ENCODE measurements around the gene NIP7. TPM values are rescaled to one million over a fixed set of nuclear protein-coding genes. Genes with fewer than 3 reads are reported as not detected.

NIP7 gene
- total and polyA plus RNA-seq, 2 experiments from 2014 or later = 30.4 to 47.4 TPM

DNA sequence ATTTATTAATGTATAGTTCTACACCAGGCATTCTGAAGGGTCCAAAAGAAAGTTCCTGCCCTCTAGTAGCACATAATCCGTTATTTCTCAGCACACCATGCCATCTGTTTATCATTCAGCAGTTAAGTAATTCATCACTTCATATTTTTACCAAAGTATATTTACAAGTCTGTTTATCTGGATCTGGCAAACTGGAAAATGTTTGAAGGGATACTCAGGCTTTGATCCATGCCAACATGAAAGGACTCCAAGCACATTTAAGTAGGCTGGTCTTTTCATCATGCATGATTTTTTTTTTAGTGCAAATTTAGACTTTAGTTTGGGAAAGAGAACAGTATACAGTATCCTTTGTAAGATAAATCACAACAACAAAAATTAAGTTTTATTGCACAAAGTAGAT lies 32.5 kb upstream of the NIP7 start (continued):
- TF ChIP-seq, protein P1, sequence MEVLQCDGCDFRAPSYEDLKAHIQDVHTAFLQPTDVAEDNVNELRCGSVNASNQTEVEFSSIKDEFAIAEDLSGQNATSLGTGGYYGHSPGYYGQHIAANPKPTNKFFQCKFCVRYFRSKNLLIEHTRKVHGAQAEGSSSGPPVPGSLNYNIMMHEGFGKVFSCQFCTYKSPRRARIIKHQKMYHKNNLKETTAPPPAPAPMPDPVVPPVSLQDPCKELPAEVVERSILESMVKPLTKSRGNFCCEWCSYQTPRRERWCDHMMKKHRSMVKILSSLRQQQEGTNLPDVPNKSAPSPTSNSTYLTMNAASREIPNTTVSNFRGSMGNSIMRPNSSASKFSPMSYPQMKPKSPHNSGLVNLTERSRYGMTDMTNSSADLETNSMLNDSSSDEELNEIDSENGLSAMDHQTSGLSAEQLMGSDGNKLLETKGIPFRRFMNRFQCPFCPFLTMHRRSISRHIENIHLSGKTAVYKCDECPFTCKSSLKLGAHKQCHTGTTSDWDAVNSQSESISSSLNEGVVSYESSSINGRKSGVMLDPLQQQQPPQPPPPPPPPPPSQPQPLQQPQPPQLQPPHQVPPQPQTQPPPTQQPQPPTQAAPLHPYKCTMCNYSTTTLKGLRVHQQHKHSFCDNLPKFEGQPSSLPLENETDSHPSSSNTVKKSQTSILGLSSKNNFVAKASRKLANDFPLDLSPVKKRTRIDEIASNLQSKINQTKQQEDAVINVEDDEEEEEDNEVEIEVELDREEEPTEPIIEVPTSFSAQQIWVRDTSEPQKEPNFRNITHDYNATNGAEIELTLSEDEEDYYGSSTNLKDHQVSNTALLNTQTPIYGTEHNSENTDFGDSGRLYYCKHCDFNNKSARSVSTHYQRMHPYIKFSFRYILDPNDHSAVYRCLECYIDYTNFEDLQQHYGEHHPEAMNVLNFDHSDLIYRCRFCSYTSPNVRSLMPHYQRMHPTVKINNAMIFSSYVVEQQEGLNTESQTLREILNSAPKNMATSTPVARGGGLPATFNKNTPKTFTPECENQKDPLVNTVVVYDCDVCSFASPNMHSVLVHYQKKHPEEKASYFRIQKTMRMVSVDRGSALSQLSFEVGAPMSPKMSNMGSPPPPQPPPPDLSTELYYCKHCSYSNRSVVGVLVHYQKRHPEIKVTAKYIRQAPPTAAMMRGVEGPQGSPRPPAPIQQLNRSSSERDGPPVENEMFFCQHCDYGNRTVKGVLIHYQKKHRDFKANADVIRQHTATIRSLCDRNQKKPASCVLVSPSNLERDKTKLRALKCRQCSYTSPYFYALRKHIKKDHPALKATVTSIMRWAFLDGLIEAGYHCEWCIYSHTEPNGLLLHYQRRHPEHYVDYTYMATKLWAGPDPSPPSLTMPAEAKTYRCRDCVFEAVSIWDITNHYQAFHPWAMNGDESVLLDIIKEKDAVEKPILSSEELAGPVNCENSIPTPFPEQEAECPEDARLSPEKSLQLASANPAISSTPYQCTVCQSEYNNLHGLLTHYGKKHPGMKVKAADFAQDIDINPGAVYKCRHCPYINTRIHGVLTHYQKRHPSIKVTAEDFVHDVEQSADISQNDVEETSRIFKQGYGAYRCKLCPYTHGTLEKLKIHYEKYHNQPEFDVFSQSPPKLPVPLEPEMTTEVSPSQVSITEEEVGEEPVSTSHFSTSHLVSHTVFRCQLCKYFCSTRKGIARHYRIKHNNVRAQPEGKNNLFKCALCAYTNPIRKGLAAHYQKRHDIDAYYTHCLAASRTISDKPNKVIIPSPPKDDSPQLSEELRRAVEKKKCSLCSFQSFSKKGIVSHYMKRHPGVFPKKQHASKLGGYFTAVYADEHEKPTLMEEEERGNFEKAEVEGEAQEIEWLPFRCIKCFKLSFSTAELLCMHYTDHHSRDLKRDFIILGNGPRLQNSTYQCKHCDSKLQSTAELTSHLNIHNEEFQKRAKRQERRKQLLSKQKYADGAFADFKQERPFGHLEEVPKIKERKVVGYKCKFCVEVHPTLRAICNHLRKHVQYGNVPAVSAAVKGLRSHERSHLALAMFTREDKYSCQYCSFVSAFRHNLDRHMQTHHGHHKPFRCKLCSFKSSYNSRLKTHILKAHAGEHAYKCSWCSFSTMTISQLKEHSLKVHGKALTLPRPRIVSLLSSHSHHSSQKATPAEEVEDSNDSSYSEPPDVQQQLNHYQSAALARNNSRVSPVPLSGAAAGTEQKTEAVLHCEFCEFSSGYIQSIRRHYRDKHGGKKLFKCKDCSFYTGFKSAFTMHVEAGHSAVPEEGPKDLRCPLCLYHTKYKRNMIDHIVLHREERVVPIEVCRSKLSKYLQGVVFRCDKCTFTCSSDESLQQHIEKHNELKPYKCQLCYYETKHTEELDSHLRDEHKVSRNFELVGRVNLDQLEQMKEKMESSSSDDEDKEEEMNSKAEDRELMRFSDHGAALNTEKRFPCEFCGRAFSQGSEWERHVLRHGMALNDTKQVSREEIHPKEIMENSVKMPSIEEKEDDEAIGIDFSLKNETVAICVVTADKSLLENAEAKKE (CRISPR knock-in tag; IDR thresholded peaks at IDR 0.05) = no peak

DNA sequence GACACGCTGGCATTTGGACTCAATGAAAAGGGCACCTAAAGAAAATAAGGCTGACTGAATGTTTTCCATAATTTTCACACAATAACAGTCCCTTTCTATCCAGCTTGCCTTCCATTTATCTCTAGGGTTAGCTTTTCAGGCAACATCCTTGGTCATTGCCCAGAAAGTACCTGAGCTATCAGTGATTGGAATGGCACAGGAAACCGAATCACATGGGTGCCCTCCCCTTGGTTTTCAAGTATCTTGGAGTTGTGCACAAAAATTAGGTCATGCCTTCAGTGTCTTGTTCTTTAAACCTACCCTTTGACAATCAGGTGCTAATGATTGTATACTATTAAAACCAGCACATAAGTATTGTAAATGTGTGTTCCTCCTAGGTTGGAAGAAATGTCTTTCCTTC lies 31.7 kb upstream of the NIP7 start:
- H3F3A ChIP-seq (replicated peaks; ENCODE audit: low read depth) = peaks cover 5% of the 10 kb centered on the region; the same call in 1 of the 2 replicates
- H3K9me3 Mint-ChIP-seq = no peaks in the 10 kb centered on the region
- H3K4me2 ChIP-seq = no peak overlapping the region
- peaks cover 10% of the 10 kb centered on the region for H3K79me2 ChIP-seq (replicated peaks; ENCODE audit: insufficient read depth)
- H3K27ac Mint-ChIP-seq = no peak overlapping the region
- no peaks in the 10 kb centered on the region for H3K9me2 ChIP-seq (ENCODE audit: insufficient read depth)
- no peak overlapping the region for H2AFZ ChIP-seq
- no peak for ATAC-seq
- peaks cover 5% of the 10 kb centered on the region for H3K4me1 Mint-ChIP-seq
- H3K36me3 Mint-ChIP-seq (ENCODE audit: low read depth) = peaks cover 2% of the 10 kb centered on the region; the same call in 1 of the 3 replicates
- peaks cover 2% of the 10 kb centered on the region for H3K27me3 Mint-ChIP-seq (ENCODE audit: insufficient read depth, low read depth, poor library complexity)
- H3K36me3 ChIP-seq (ENCODE audit: insufficient read depth) = no peaks in the 10 kb centered on the region
- DNase-seq (ENCODE audit: low spot score) = no peak
- H4K20me1 ChIP-seq (replicated peaks; ENCODE audit: insufficient read depth) = peaks cover 6% of the 10 kb centered on the region; the same call in 1 of the 2 replicates
- no peaks in the 10 kb centered on the region for H3K27me3 ChIP-seq (ENCODE audit: insufficient read depth)
- H3K4me3 Mint-ChIP-seq = no peak overlapping the region
- H3K4me1 ChIP-seq (ENCODE audit: insufficient read depth) = peaks cover 8% of the 10 kb centered on the region; the same call in 1 of the 2 replicates
- no peak overlapping the region for H3K27ac ChIP-seq (ENCODE audit: low read depth)
- no peak overlapping the region for H3K4me3 ChIP-seq
- TF ChIP-seq, protein P2, sequence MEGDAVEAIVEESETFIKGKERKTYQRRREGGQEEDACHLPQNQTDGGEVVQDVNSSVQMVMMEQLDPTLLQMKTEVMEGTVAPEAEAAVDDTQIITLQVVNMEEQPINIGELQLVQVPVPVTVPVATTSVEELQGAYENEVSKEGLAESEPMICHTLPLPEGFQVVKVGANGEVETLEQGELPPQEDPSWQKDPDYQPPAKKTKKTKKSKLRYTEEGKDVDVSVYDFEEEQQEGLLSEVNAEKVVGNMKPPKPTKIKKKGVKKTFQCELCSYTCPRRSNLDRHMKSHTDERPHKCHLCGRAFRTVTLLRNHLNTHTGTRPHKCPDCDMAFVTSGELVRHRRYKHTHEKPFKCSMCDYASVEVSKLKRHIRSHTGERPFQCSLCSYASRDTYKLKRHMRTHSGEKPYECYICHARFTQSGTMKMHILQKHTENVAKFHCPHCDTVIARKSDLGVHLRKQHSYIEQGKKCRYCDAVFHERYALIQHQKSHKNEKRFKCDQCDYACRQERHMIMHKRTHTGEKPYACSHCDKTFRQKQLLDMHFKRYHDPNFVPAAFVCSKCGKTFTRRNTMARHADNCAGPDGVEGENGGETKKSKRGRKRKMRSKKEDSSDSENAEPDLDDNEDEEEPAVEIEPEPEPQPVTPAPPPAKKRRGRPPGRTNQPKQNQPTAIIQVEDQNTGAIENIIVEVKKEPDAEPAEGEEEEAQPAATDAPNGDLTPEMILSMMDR (conservative IDR thresholded peaks at IDR 0.05; ENCODE audit: low read depth in 2 of 2) = no peak
- TF ChIP-seq CREB1 (CRISPR knock-in tag; IDR thresholded peaks at IDR 0.05; ENCODE audit: low read depth) (no peak), NANOG (IDR thresholded peaks at IDR 0.05; ENCODE audit: borderline replicate concordance) (no peak), ZNF331 (CRISPR knock-in tag; IDR thresholded peaks at IDR 0.05; ENCODE audit: low read depth) (no peak), EZH2phosphoT487 (IDR thresholded peaks at IDR 0.05; ENCODE audit: unreplicated experiment) (no peak)
- TF ChIP-seq, protein P3, sequence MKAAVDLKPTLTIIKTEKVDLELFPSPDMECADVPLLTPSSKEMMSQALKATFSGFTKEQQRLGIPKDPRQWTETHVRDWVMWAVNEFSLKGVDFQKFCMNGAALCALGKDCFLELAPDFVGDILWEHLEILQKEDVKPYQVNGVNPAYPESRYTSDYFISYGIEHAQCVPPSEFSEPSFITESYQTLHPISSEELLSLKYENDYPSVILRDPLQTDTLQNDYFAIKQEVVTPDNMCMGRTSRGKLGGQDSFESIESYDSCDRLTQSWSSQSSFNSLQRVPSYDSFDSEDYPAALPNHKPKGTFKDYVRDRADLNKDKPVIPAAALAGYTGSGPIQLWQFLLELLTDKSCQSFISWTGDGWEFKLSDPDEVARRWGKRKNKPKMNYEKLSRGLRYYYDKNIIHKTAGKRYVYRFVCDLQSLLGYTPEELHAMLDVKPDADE (IDR thresholded peaks at IDR 0.05) = no peak
